ENCODE measurements around the gene RALGAPA2. TPM values are rescaled to one million over a fixed set of nuclear protein-coding genes. Genes with fewer than 3 reads are reported as not detected.
A peak's percentile ranks its signal among the peaks of the same experiment; 100 is the strongest.

RALGAPA2 gene
- total RNA-seq, 1 donor from 2014 or later = 28.1 TPM

- Mint-ChIP-seq H3K36me3 (peaks cover 21% of the 10 kb centered on the region), H3K4me3 (no peak overlapping the region), H3K4me1 (ENCODE audit: unreplicated experiment) (no peaks in the 10 kb centered on the region), H3K9me3 (no peaks in the 10 kb centered on the region), H3K27ac (no peak overlapping the region), H3K27me3 (no peaks in the 10 kb centered on the region)
- TF ChIP-seq, protein P1, sequence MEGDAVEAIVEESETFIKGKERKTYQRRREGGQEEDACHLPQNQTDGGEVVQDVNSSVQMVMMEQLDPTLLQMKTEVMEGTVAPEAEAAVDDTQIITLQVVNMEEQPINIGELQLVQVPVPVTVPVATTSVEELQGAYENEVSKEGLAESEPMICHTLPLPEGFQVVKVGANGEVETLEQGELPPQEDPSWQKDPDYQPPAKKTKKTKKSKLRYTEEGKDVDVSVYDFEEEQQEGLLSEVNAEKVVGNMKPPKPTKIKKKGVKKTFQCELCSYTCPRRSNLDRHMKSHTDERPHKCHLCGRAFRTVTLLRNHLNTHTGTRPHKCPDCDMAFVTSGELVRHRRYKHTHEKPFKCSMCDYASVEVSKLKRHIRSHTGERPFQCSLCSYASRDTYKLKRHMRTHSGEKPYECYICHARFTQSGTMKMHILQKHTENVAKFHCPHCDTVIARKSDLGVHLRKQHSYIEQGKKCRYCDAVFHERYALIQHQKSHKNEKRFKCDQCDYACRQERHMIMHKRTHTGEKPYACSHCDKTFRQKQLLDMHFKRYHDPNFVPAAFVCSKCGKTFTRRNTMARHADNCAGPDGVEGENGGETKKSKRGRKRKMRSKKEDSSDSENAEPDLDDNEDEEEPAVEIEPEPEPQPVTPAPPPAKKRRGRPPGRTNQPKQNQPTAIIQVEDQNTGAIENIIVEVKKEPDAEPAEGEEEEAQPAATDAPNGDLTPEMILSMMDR (conservative IDR thresholded peaks at IDR 0.05) = no peak
- no peak for DNase-seq (ENCODE audit: extremely low spot score, unreplicated experiment)
These were observed 35.3 kb downstream of the RALGAPA2 start for GRCh38 chr20:20677186-20677585.

DNA sequence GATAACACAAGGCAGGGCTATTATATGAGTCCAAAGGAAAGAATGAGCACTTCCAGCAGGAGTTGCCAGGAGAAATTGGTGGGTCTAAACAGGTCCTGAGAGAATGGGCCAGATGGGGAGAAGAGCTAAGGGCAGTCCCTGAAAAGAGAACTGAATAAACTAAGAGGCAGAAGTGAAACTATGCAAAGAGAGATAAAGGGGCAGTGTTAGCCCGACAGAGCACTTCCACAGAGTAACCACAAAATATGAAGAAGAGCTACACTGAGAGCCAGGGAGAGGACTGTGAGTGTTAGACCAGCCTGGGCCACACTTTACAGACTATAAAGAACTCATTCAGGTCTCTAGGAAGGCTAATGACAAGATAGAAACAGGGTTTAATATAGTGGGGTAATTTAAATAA is 43.8 kb downstream of the RALGAPA2 start:
- Mint-ChIP-seq H3K27me3 (no peaks in the 10 kb centered on the region), H3K27ac (no peak overlapping the region), H3K36me3 (no peaks in the 10 kb centered on the region), H3K4me1 (ENCODE audit: unreplicated experiment) (peaks cover 4% of the 10 kb centered on the region), H3K4me3 (no peak overlapping the region), H3K9me3 (no peaks in the 10 kb centered on the region)
- TF ChIP-seq, protein P1 (conservative IDR thresholded peaks at IDR 0.05) = no peak
- no peak for DNase-seq (ENCODE audit: extremely low spot score, unreplicated experiment)

- no peak overlapping the region for H3K27ac Mint-ChIP-seq
- H3K27me3 Mint-ChIP-seq = no peaks in the 10 kb centered on the region
- H3K36me3 Mint-ChIP-seq = no peaks in the 10 kb centered on the region
- H3K4me3 Mint-ChIP-seq = no peak overlapping the region
- no peaks in the 10 kb centered on the region for H3K9me3 Mint-ChIP-seq
- TF ChIP-seq, protein P1 (conservative IDR thresholded peaks at IDR 0.05) = no peak
- DNase-seq (ENCODE audit: extremely low spot score, unreplicated experiment) = no peak
- H3K4me1 Mint-ChIP-seq (ENCODE audit: unreplicated experiment) = peaks cover 4% of the 10 kb centered on the region
These were observed 46.1 kb downstream of the RALGAPA2 start for GRCh38 chr20:20666359-20666758.

DNA sequence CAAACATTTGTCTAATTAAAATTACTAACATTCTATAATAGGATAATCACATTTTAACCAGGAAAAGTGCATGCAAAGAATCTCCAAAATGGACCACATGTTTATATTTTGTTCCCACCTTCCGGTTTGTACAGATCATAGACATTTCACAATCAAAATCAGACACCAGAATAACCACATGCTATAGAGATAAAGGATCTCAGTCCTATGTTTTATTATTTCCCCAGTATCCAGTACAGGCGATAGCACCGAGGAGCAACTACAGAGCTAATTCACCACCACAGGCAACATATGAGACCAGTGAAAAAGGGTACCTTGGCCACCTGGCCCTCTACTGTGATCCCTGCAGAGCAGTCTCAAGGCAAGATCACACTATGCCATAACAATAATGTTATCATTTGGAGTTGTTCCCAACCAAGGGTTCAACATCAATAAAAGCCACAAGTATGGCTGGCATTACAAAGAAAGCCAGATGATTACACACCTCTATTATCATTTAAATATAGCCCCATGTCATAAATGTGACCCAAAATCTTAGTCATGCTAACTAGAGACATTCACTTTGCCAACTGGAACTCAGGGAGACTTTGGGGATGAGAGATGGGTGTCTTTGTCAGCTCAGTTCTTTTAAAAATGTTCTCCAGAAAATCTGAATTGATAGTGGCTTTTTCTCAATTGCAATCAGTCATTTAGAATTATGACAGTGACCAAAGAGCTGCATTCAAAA is 46.7 kb downstream of the RALGAPA2 start:
- no peaks in the 10 kb centered on the region for H3K27me3 Mint-ChIP-seq
- TF ChIP-seq, protein P1 (conservative IDR thresholded peaks at IDR 0.05) = no peak
- no peak for DNase-seq (ENCODE audit: extremely low spot score, unreplicated experiment)
- H3K4me3 Mint-ChIP-seq = no peak overlapping the region
- no peaks in the 10 kb centered on the region for H3K9me3 Mint-ChIP-seq
- no peaks in the 10 kb centered on the region for H3K36me3 Mint-ChIP-seq
- peaks cover 4% of the 10 kb centered on the region for H3K4me1 Mint-ChIP-seq (ENCODE audit: unreplicated experiment)
- H3K27ac Mint-ChIP-seq = no peak overlapping the region

GRCh38 chr20:20664795-20665589 is 47.5 kb downstream of the RALGAPA2 start:
- TF ChIP-seq, protein P1 (conservative IDR thresholded peaks at IDR 0.05) = peak; percentile 71
- H3K4me1 Mint-ChIP-seq (ENCODE audit: unreplicated experiment) = peaks cover 4% of the 10 kb centered on the region
- no peaks in the 10 kb centered on the region for H3K36me3 Mint-ChIP-seq
- no peak for DNase-seq (ENCODE audit: extremely low spot score, unreplicated experiment)
- no peaks in the 10 kb centered on the region for H3K9me3 Mint-ChIP-seq
- no peaks in the 10 kb centered on the region for H3K27me3 Mint-ChIP-seq
- no peak overlapping the region for H3K4me3 Mint-ChIP-seq
- H3K27ac Mint-ChIP-seq = no peak overlapping the region

Measured in type B pancreatic cell (in vitro differentiated cells).